SK-N-MC (cell line): ENCODE measurements around the gene RPL15.

ENCODE experiments used
- EZH2 ChIP-seq: fragments of 200-600 bp; sonication (generic); IDR thresholded peaks from one replicate; pipeline ENCODE4 v1.6.1; 2017; ENCODE audit warnings: antibody characterized with exemption
- POLR2AphosphoS5 ChIP-seq: IDR thresholded peaks from 2 replicates; pipeline ENCODE4 v1.6.1; 2012; ENCODE audit warnings: mild to moderate bottlenecking, low read depth, low read length, borderline replicate concordance

GRCh38 chr3:23889386-23889785 lies 27.5 kb upstream of the RPL15 start:
- TF ChIP-seq EZH2, result no peak
- TF ChIP-seq POLR2AphosphoS5, result no peak
